ENCODE measurements around the gene PTPRN2. TPM values are rescaled to one million over a fixed set of nuclear protein-coding genes. Genes with fewer than 3 reads are reported as not detected.
"Not testable (repeated sequence)": the region's sequence is repeated elsewhere in the genome, so short reads cannot be mapped to it uniquely, and the experiment has no call there.

Gene PTPRN2
- total RNA-seq, 1 donor: 0.09 TPM

DNA sequence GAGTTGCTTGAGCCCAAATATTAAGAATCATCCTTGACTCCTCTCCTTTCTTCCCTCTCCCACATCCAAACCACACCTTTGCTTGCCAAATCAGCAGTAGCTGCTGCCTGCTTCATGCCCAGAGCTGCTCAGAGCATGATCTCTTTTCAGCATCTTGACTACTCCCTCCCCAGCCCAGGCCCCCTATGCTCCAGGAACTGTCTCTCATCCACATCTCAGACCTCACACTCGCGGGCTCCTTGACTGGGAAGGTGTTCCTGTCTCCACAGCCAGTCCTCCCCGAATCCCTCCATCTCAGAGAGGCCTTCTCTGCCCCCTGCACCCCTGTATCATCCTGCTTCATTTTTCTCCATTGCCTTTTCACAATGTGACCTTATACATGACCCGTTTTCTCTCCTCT, 1093.8 kb downstream of the PTPRN2 start:
- TF ChIP-seq, protein P1, sequence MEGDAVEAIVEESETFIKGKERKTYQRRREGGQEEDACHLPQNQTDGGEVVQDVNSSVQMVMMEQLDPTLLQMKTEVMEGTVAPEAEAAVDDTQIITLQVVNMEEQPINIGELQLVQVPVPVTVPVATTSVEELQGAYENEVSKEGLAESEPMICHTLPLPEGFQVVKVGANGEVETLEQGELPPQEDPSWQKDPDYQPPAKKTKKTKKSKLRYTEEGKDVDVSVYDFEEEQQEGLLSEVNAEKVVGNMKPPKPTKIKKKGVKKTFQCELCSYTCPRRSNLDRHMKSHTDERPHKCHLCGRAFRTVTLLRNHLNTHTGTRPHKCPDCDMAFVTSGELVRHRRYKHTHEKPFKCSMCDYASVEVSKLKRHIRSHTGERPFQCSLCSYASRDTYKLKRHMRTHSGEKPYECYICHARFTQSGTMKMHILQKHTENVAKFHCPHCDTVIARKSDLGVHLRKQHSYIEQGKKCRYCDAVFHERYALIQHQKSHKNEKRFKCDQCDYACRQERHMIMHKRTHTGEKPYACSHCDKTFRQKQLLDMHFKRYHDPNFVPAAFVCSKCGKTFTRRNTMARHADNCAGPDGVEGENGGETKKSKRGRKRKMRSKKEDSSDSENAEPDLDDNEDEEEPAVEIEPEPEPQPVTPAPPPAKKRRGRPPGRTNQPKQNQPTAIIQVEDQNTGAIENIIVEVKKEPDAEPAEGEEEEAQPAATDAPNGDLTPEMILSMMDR (IDR thresholded peaks at IDR 0.05; ENCODE audit: insufficient read depth, low read length): no peak
- no peak for DNase-seq (ENCODE audit: low read depth)
- no peak overlapping the region for H3K4me3 ChIP-seq (ENCODE audit: low read depth, low read length)

GRCh38 chr7:157493017-157493416, 1094.6 kb downstream of the PTPRN2 start:
- TF ChIP-seq, protein P1 (IDR thresholded peaks at IDR 0.05; ENCODE audit: insufficient read depth, low read length): no peak
- no peak overlapping the region for H3K4me3 ChIP-seq (ENCODE audit: low read depth, low read length)
- DNase-seq (ENCODE audit: low read depth): no peak

DNA sequence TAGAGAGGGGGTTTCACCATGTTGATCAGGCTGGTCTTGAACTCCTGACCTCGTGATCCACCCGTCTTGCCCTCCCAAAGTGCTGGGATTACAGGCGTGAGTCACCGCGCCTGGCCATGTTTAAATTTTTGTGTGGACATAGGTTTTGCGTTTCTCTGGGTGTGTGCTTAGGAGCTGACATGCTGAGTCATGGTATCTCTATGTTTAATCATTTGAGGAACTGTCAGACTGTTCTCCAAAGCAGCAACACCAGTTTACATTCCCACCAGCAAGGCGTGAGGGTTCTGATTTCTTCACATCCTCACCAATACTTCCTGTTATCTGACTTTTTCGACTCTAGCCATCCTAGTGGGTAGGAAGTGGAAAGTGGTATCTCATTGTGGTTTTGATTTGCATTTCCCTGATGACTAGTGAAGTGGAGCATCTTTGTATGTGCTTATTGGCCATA, 1097.1 kb downstream of the PTPRN2 start:
- TF ChIP-seq, protein P1 (IDR thresholded peaks at IDR 0.05; ENCODE audit: insufficient read depth, low read length): no peak
- DNase-seq (ENCODE audit: low read depth): no peak
- no peak overlapping the region for H3K4me3 ChIP-seq (ENCODE audit: low read depth, low read length)

DNA sequence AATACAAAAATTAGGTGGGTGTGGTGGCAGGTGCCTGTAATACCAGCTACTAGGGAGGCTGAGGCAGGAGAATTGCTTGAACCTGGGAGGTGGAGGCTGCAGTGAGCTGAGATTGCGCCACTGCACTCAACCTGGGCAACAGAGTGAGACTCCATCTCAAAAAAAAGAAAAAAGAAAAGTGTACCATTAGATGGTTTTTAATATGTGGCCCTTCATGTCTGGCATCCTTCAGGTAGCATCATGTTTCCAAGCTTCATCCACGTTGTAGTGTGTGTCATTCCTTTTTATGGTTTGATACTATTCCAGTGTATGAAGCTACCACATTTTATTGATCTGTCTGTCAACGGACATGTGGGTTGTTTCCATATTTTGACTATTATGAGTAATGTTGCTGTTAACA, 1097.8 kb downstream of the PTPRN2 start:
- H3K4me3 ChIP-seq (ENCODE audit: low read depth, low read length); DNase-seq (ENCODE audit: low read depth): not testable (repeated sequence)

Small RNA genes lying within 50 kb of the gene (small RNA-seq; reads per million reads assigned to genes)
- gene MIR153-2 (not detected), gene MIR5707 (not detected), gene MIR595 (not detected), gene THAP5P1 (not detected)

Other genes with a start within 250 kb of the PTPRN2 start
- 8.9 and 35.0 TPM in 2 replicates for gene NCAPG2, start 117.0 kb upstream of the PTPRN2 start, total RNA-seq (ENCODE audit: low replicate concordance)
- 69.0 and 105 TPM in 2 replicates for gene ESYT2, start 241.7 kb upstream of the PTPRN2 start, total RNA-seq (ENCODE audit: low replicate concordance)

All from fibroblast of the aortic adventitia (primary cell).